CD4-positive, alpha-beta T cell (primary cell): Measurements from ENCODE around the gene C16orf96. TPM values are rescaled to one million over a fixed set of nuclear protein-coding genes. Genes with fewer than 3 reads are reported as not detected.

Experiments used
- ATAC-seq: fragments of 200-7000 bp; cut with Tn5 transposase; one replicate; pipeline ENCODE4 v1.10.0; 2022; ENCODE audit warnings: mild to moderate bottlenecking; ENCODE audit not compliant: poor library complexity
- CTCF ChIA-PET: fragments of 350-600 bp; sonication (Branson Sonifier 250); formaldehyde crosslinking; loops from one replicate; lab custom pipeline; 2021; ENCODE audit warnings: antibody characterized with exemption, inconsistent platforms; lab: Charles Lee
- POLR2A ChIA-PET: fragments of 350-600 bp; sonication (Branson Sonifier 250); formaldehyde crosslinking; loops from one replicate; lab custom pipeline; 2021; ENCODE audit warnings: antibody characterized with exemption, inconsistent platforms; lab: Charles Lee
- DNase-seq, 14 experiments: peaks; one replicate each; pipeline ENCODE4 v3.0.0-alpha.2; 2013 to 2020; ENCODE audit warnings: mixed read lengths in 2 of 14
- H3K27ac ChIP-seq, 2 donors: one replicate each; pipeline versions ENCODE4 v1.5.1 to v1.7.0; 2013; ENCODE audit warnings: low read length in 2 of 2, low read depth in 1 of 2, mild to moderate bottlenecking in 1 of 2
- H3K27me3 ChIP-seq, 2 experiments: 1 replicate in 1 of 2; 2 replicates in 1 of 2; pipeline versions ENCODE4 v1.6.1 to v1.7.0; 2013; ENCODE audit warnings: low read length in 2 of 2, control low read depth in 1 of 2, mild to moderate bottlenecking in 1 of 2, moderate library complexity in 1 of 2; ENCODE audit not compliant: insufficient read depth in 2 of 2, control insufficient read depth in 1 of 2
- H3K36me3 ChIP-seq: one replicate; pipeline ENCODE4 v1.6.1; 2013; ENCODE audit warnings: low read length, control low read depth; ENCODE audit not compliant: insufficient read depth
- H3K4me1 ChIP-seq: one replicate; pipeline ENCODE4 v1.6.1; 2013; ENCODE audit warnings: low read length, control low read depth; ENCODE audit not compliant: insufficient read depth
- H3K4me3 ChIP-seq: one replicate; pipeline ENCODE4 v1.5.1; 2013; ENCODE audit warnings: mild to moderate bottlenecking, low read length, moderate library complexity
- H3K9me3 ChIP-seq, 2 experiments: 1 replicate in 1 of 2; 2 replicates in 1 of 2; pipeline versions ENCODE4 v1.6.1 to v1.7.0; 2013; ENCODE audit warnings: low read length in 2 of 2, mild to moderate bottlenecking in 2 of 2, control low read depth in 1 of 2, moderate library complexity in 1 of 2; ENCODE audit not compliant: control insufficient read depth in 1 of 2, insufficient read depth in 1 of 2
- H3K27ac Mint-ChIP-seq: one replicate; pipeline ENCODE4 v1.8.0; 2020; ENCODE audit warnings: mixed read lengths
- H3K27me3 Mint-ChIP-seq: one replicate; pipeline ENCODE4 v1.8.0; 2021; ENCODE audit warnings: mixed read lengths
- H3K36me3 Mint-ChIP-seq: one replicate; pipeline ENCODE4 v1.8.0; 2021; ENCODE audit warnings: low read depth, mixed read lengths
- H3K4me1 Mint-ChIP-seq: one replicate; pipeline ENCODE4 v1.8.0; 2021; ENCODE audit warnings: low read depth, mixed read lengths
- H3K4me3 Mint-ChIP-seq: one replicate; pipeline ENCODE4 v1.8.0; 2020; ENCODE audit warnings: mild to moderate bottlenecking, mixed read lengths
- H3K9me3 Mint-ChIP-seq: one replicate; pipeline ENCODE4 v1.8.0; 2020; ENCODE audit warnings: mixed read lengths
- intact Hi-C, 2 experiments: fragments of 100-400 bp; cut with DNase I in 1 of 2; cut with micrococcal nuclease in 1 of 2; formaldehyde crosslinking; loops; one replicate each; pipeline versions ENCODE4 v1.15.1 to v1.9.0; 2023 to 2025; cut with DNase I, micrococcal nuclease
- total RNA-seq, 174 experiments: library from RNA in 2 of 174; stranded (reverse) in 2 of 174; gene quantifications; one replicate each; pipeline ENCODE4 v1.2.3 and lab custom pipeline; 2021 to 2026
- TF ChIP-seq, protein P1 (sequence below): fragments of 200-600 bp; IDR thresholded peaks from one replicate; pipeline ENCODE4 v1.8.0; 2022; ENCODE audit warnings: antibody characterized with exemption, mild to moderate bottlenecking

Gene C16orf96
- total RNA-seq, 2 experiments from 2014 or later = 0.27 to 0.42 TPM

DNA sequence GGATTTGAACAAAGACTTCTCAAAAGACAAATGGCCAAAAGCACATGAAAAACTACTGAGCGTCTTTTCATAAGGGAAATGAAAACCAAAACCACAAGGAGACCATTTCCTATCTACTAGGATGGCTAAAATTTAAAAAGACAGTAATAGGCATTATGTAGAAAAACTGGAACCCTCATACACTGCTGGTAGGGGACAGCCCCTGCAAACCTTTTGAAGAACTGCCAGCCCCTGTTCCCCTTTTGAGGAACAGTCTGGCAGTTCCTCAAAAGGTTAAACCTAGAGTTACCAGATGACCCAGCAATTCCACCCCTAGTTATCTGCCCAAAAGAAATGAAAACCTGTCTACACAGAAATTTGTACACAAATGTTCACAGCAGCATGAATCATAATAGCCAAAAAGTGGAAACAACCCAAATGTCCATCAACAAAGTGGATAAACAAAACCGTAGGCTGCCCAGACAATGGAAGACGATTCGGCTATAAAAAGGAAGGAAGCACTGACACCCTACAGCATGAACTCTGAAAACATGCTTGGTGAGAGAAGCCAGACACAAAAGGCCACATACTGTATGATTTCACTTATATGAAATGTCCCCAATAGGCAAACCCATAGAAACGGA lies 40.4 kb upstream of the C16orf96 start:
- intact Hi-C loops = loop anchor here in 1 of 2 experiments (2.0 kb wide), 2 partner anchors 13 to 33 kb away; no protein-coding TSS in a partner anchor
- Histone ChIP-seq H3K27ac (peak overlapping the region; percentile 61 to 81), H3K4me1 (peaks cover 67% of the 10 kb centered on the region), H3K9me3 (no peaks in the 10 kb centered on the region), H3K36me3 (peaks cover 36% of the 10 kb centered on the region), H3K27me3 (no peaks in the 10 kb centered on the region), H3K4me3 (no peak overlapping the region)
- DNase-seq (peak in 3 of 14 experiments; percentile 50 to 62 (median 56)), ATAC-seq (peak; percentile 31)
- H3K27me3 Mint-ChIP-seq = no peaks in the 10 kb centered on the region
- peaks cover 37% of the 10 kb centered on the region for H3K36me3 Mint-ChIP-seq
- no peaks in the 10 kb centered on the region for H3K9me3 Mint-ChIP-seq
- CTCF ChIA-PET = interaction anchor here (0.9 to 1.2 kb wide), 3 partner anchors 10 to 17 kb away, joined by 3 read pairs; no protein-coding TSS in a partner anchor
- H3K4me1 Mint-ChIP-seq = peaks cover 57% of the 10 kb centered on the region
- TF ChIP-seq, protein P1, sequence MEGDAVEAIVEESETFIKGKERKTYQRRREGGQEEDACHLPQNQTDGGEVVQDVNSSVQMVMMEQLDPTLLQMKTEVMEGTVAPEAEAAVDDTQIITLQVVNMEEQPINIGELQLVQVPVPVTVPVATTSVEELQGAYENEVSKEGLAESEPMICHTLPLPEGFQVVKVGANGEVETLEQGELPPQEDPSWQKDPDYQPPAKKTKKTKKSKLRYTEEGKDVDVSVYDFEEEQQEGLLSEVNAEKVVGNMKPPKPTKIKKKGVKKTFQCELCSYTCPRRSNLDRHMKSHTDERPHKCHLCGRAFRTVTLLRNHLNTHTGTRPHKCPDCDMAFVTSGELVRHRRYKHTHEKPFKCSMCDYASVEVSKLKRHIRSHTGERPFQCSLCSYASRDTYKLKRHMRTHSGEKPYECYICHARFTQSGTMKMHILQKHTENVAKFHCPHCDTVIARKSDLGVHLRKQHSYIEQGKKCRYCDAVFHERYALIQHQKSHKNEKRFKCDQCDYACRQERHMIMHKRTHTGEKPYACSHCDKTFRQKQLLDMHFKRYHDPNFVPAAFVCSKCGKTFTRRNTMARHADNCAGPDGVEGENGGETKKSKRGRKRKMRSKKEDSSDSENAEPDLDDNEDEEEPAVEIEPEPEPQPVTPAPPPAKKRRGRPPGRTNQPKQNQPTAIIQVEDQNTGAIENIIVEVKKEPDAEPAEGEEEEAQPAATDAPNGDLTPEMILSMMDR = no peak
- H3K27ac Mint-ChIP-seq = peak overlapping the region; percentile 88
- H3K4me3 Mint-ChIP-seq = peak overlapping the region; percentile 69
- POLR2A ChIA-PET = interaction anchor here (1.1 to 2.4 kb wide), 5 partner anchors 10 to 40 kb away, joined by 3 to 23 read pairs (median 5); partner anchors contain the start of gene HMOX2

DNA sequence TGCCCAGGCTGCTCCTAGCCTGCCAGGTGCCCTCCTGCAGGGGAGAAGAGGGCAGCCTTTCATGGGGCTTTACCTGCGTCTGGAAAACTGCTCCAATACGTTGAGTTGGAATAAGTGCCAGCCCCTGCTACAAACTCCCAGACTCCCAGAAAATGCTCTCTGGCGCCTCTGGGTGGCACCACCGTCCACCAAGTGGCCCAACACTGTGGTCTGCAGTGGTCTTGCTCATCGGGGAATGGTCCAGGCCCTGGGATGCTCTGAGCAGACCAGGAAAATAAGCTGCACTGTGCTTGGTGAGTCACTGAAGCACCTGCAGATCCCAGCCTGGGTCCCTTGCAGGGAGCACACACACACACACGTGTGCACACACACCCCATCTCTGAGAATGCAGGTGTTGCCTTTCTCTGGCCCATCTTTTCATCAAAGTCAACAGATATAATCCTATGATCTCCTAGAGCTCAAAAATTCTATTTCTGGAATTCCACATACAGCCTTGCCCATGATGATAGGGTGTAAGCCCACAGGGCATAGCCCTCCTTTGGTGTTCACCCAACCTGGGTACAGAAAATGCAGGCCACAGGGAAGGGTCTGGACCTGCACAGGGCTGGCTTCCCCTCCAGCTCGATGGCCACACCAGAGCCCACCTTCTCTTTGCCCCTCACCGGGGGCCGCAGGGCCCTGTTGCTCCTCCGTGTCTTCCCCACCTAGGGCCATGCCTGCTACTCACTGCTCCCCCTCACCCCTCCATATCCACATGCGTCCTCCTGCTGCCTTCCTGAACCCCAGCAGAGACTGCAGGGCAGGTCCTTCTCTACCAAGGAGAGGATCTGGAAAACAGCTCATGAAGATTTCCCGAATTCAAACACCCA lies 38.1 kb upstream of the C16orf96 start:
- POLR2A ChIA-PET = no interaction called here

More for the DNA sequence above, 38.1 kb upstream of the C16orf96 start:
- no peaks in the 10 kb centered on the region for H3K27me3 Mint-ChIP-seq
- CTCF ChIA-PET = interaction anchor here (1.8 kb wide), 1 partner anchor 31 kb away, joined by 6 read pairs; no protein-coding TSS in a partner anchor
- intact Hi-C loops = no loop called here
- no peak overlapping the region for H3K4me3 ChIP-seq
- no peaks in the 10 kb centered on the region for H3K27me3 ChIP-seq
- H3K4me1 Mint-ChIP-seq = peaks cover 45% of the 10 kb centered on the region
- peaks cover 50% of the 10 kb centered on the region for H3K4me1 ChIP-seq
- peak overlapping the region; percentile 80 for H3K27ac Mint-ChIP-seq
- TF ChIP-seq, protein P1 = peak; percentile 52
- no peaks in the 10 kb centered on the region for H3K9me3 Mint-ChIP-seq
- ATAC-seq = peak; percentile 16
- peak in 2 of 14 experiments; percentile 29 to 37 for DNase-seq
- peaks cover 29% of the 10 kb centered on the region for H3K36me3 ChIP-seq
- no peak overlapping the region for H3K27ac ChIP-seq
- H3K9me3 ChIP-seq = no peaks in the 10 kb centered on the region
- no peak overlapping the region for H3K4me3 Mint-ChIP-seq
- H3K36me3 Mint-ChIP-seq = peaks cover 18% of the 10 kb centered on the region
